ENCODE measurements around the gene TNFAIP6.

DNA sequence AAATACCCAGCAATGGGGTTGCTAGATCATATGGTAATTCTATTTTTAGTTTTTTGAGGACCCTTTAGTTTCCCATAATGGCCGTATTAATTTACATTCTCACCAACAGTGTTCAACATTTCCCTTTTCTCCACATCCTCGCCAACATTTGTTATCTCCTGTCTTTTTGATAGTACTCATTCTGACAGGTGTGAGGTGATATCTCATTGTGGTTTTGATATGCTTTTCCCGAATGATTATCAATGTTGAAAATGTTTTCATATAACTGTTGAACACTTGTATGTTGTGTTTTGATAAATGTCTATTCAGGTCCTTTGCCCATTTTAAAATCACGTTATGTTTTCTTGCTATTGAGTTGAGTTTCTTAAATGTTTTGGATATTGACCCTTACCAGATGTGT, 46.5 kb downstream of the TNFAIP6 start:
- TF ChIP-seq CTCF (IDR thresholded peaks at IDR 0.05; ENCODE audit: insufficient read depth, low read length), result no peak
- no peak for TF ChIP-seq REST (IDR thresholded peaks at IDR 0.05; ENCODE audit: insufficient replicate concordance, low read depth)
